Measurements from ENCODE around the gene ITGA2.

DNA sequence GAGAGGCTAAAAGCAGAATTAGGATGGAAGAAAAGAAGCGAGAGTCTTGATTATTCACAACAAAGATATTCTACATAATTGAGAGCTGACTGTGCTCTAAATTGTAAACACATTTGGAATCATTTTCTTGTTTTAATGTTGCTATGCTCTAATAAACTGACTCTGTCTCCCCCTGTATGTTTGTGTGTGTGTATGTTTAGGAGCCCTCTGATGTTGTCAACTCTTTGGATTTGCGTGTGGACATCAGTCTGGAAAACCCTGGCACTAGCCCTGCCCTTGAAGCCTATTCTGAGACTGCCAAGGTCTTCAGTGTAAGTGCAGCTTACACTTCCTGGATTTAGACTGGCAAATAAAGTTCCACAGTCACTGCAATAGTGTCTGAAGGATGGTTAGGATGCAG is 82.6 kb downstream of the ITGA2 start:
- no peak for TF ChIP-seq CTCF (IDR thresholded peaks at IDR 0.05)
- TF ChIP-seq POLR2A (IDR thresholded peaks at IDR 0.05) = no peak

Data from Peyer's patch (tissue), 4 donors.